Right lobe of liver (tissue), 6 donors: ENCODE data around the gene OPRL1. TPM values are rescaled to one million over a fixed set of nuclear protein-coding genes. Genes with fewer than 3 reads are reported as not detected.

Source experiments
- ATAC-seq, 4 donors: fragments of 200-7000 bp; cut with Tn5 transposase; one replicate each; pipeline ENCODE4 v1.9.1; 2020; ENCODE audit warnings: mild to moderate bottlenecking in 4 of 4, moderate library complexity in 4 of 4
- DNase-seq, 3 donors: peaks; one replicate each; pipeline ENCODE4 v3.0.0-alpha.2; 2020
- H3K27ac ChIP-seq, 3 donors: fragments of 200-600 bp; one replicate each; pipeline ENCODE4 v1.8.0; 2022
- H3K27me3 ChIP-seq, 2 donors: fragments of 200-600 bp; one replicate each; pipeline ENCODE4 v1.8.0; 2022
- H3K36me3 ChIP-seq, 4 donors: fragments of 200-600 bp; sonication (generic) in 1 of 4; one replicate each; pipeline versions ENCODE4 v1.5.1 to v1.8.0; 2017 to 2022; ENCODE audit warnings: control low read depth in 1 of 4
- H3K4me1 ChIP-seq, 4 donors: fragments of 200-600 bp; sonication (generic) in 1 of 4; one replicate each; pipeline versions ENCODE4 v1.5.1 to v1.8.0; 2017 to 2022; ENCODE audit warnings: control low read depth in 1 of 4
- H3K4me3 ChIP-seq, 3 donors: fragments of 200-600 bp; one replicate each; pipeline ENCODE4 v1.8.0; 2022
- H3K9me3 ChIP-seq, 4 donors: fragments of 200-600 bp; sonication (generic) in 1 of 4; one replicate each; pipeline versions ENCODE4 v1.5.1 to v1.8.0; 2017 to 2022; ENCODE audit warnings: control low read depth in 1 of 4
- POLR2A ChIP-seq: fragments of 450-650 bp; IDR thresholded peaks from one replicate; pipeline ENCODE4 v1.6.1; 2017; ENCODE audit warnings: antibody characterized with exemption, mild to moderate bottlenecking
- WGBS: methylation state at CpG from one replicate; pipeline ENCODE4 v1.1.6; 2018; ENCODE audit warnings: low coverage, low lambda C conversion rate; ENCODE audit not compliant: insufficient coverage; ENCODE audit errors: missing lambda C conversion rate; 5-methylcytosine and 5-hydroxymethylcytosine counted together
- intact Hi-C, 2 donors: fragments of 100-400 bp; cut with DNase I; formaldehyde crosslinking; loops; one replicate each; pipeline versions ENCODE4 v1.11.2 to v1.14.1; 2022
- total RNA-seq, 6 experiments: library from RNA; depleted of rRNA in 2 of 6; stranded (reverse); fragments of >200 nt in 2 of 6; fragmentation: NEBNext Ultra II Directional in 3 of 6; extraction: Animal tissue kit (Norgen Biotek cat#: 25700) in 3 of 6; gene quantifications; one replicate each; pipeline versions ENCODE4 v1.1.0 to v1.2.4, GENCODE V29; 2016 to 2023
- TF ChIP-seq, protein P1 (sequence below), 4 donors: fragments of 200-600 bp in 3 of 4; fragments of 450-650 bp in 1 of 4; IDR thresholded peaks; one replicate each; pipeline versions ENCODE4 v1.5.1 to v1.8.0; 2016 to 2022; ENCODE audit warnings: antibody characterized with exemption in 4 of 4, mild to moderate bottlenecking in 2 of 4
- donor health status: DM: no; HTN: yes; CAD: no.
- donor health status: DM: no; HTN: no; CAD: no.
- donor health status: DM: no; HTN: no; CAD: no.
- donor health status: DM: no; HTN: yes; CAD: no.
- donor health status: DM: no; HTN: yes; CAD: no.

The OPRL1 gene
- total RNA-seq, 6 experiments from 2014 or later, result 0.13 to 0.32 (median 0.25) TPM; not detected in 1

DNA sequence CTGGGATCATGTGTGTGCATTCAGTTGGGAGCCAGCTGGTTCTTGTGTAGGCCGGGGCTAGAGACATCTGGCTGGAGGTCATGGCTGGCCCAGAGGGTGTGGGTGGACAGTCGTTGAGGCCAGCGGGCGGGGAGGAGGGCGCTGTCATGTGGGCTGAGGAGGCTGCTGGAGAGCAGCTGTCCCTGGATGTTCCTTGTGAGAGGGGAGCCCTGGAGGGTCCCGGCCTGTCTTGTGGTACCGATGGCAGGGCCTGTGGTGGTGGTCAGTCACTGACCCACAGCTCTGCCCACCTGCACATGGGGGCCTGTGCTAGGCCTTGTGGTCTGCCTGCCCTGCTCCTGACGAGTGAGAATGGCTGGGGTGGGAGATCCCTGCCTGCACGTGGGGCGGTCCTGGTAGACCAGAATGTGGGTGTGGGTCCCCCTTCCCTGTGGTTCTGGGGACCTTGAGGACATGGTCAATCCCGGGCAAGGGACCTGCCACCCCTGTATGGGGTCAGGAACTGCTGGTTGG, 45.8 kb upstream of the OPRL1 start:
- Histone ChIP-seq H3K4me3 (no peak overlapping the region), H3K36me3 (peaks cover 0 to 35% (median 14%) of the 10 kb centered on the region in 4 donors), H3K4me1 (peaks cover 0 to 3% (median 0%) of the 10 kb centered on the region in 4 donors), H3K27ac (no peak overlapping the region), H3K9me3 (no peaks in the 10 kb centered on the region), H3K27me3 (no peaks in the 10 kb centered on the region)
- WGBS, result 82% methylated on average over 4 of the region's 11 CpGs
- no peak for TF ChIP-seq POLR2A
- TF ChIP-seq, protein P1, sequence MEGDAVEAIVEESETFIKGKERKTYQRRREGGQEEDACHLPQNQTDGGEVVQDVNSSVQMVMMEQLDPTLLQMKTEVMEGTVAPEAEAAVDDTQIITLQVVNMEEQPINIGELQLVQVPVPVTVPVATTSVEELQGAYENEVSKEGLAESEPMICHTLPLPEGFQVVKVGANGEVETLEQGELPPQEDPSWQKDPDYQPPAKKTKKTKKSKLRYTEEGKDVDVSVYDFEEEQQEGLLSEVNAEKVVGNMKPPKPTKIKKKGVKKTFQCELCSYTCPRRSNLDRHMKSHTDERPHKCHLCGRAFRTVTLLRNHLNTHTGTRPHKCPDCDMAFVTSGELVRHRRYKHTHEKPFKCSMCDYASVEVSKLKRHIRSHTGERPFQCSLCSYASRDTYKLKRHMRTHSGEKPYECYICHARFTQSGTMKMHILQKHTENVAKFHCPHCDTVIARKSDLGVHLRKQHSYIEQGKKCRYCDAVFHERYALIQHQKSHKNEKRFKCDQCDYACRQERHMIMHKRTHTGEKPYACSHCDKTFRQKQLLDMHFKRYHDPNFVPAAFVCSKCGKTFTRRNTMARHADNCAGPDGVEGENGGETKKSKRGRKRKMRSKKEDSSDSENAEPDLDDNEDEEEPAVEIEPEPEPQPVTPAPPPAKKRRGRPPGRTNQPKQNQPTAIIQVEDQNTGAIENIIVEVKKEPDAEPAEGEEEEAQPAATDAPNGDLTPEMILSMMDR (IDR thresholded peaks at IDR 0.05), result no peak
- intact Hi-C loops, result no loop called here
- ATAC-seq, result no peak
- DNase-seq, result no peak

- H3K4me1 ChIP-seq, result peaks cover 0 to 7% (median 0%) of the 10 kb centered on the region in 4 donors
- ATAC-seq (no peak), DNase-seq (no peak)
- H3K27me3 ChIP-seq, result no peaks in the 10 kb centered on the region
- peaks cover 0 to 23% (median 6%) of the 10 kb centered on the region in 4 donors for H3K36me3 ChIP-seq
- no peak for TF ChIP-seq POLR2A
- TF ChIP-seq, protein P1 (IDR thresholded peaks at IDR 0.05), result no peak
- no peak overlapping the region for H3K4me3 ChIP-seq
- H3K27ac ChIP-seq, result no peak overlapping the region
- no peaks in the 10 kb centered on the region for H3K9me3 ChIP-seq
- 17% methylated on average over 2 of the region's 17 CpGs for WGBS
- intact Hi-C loops, result no loop called here
Measured at GRCh38 chr20:64035066-64035932, 44.6 kb upstream of the OPRL1 start.

- H3K4me1 ChIP-seq, result peaks cover 0 to 7% (median 0%) of the 10 kb centered on the region in 4 donors
- no peaks in the 10 kb centered on the region for H3K27me3 ChIP-seq
- no CpG with 5 or more reads among the region's 10 CpGs for WGBS
- no peak within 1 kb of the TSS for H3K27ac ChIP-seq
- no peak for ATAC-seq
- intact Hi-C loops, result no loop called here
- H3K4me3 ChIP-seq, result no peak within 1 kb of the TSS
- TF ChIP-seq, protein P1 (IDR thresholded peaks at IDR 0.05), result no peak
- TF ChIP-seq POLR2A, result no peak
- no peaks in the 10 kb centered on the region for H3K9me3 ChIP-seq
- peaks cover 0 to 17% (median 3%) of the 10 kb centered on the region in 4 donors for H3K36me3 ChIP-seq
- DNase-seq, result no peak
Measured at GRCh38 chr20:64035933-64036345, 43.9 kb upstream of the OPRL1 start, which contains the start of gene C20orf204. Gene C20orf204, plus strand, starts transcription at chr20:64036182. Its CDS starts 142 bp downstream, at chr20:64036324.

GRCh38 chr20:64036346-64037198, 43.3 kb upstream of the OPRL1 start:
- Histone ChIP-seq H3K4me1 (peaks cover 0 to 7% (median 0%) of the 10 kb centered on the region in 4 donors), H3K9me3 (no peaks in the 10 kb centered on the region), H3K27ac (no peak overlapping the region), H3K4me3 (no peak overlapping the region), H3K36me3 (peaks cover 0 to 17% (median 2%) of the 10 kb centered on the region in 4 donors), H3K27me3 (peaks cover 0 to 3% of the 10 kb centered on the region in 2 donors)
- DNase-seq, result no peak
- WGBS, result no CpG with 5 or more reads among the region's 17 CpGs
- intact Hi-C loops, result no loop called here
- ATAC-seq, result no peak
- TF ChIP-seq POLR2A, result no peak
- TF ChIP-seq, protein P1 (IDR thresholded peaks at IDR 0.05), result no peak
